Mucosa of descending colon (tissue), 3 donors: ENCODE results near the gene C10orf95. TPM values are rescaled to one million over a fixed set of nuclear protein-coding genes. Genes with fewer than 3 reads are reported as not detected.

Experiments used
- ATAC-seq: fragments of 200-7000 bp; cut with Tn5 transposase; one replicate; pipeline ENCODE4 v1.9.1; 2020; ENCODE audit warnings: mild to moderate bottlenecking, moderate library complexity
- DNase-seq, 3 donors: peaks; one replicate each; pipeline ENCODE4 v3.0.0-alpha.2; 2020
- H3K36me3 ChIP-seq: fragments of 200-600 bp; one replicate; pipeline ENCODE4 v1.8.0; 2021; ENCODE audit warnings: low read depth, mild to moderate bottlenecking
- H3K4me1 ChIP-seq: fragments of 200-600 bp; one replicate; pipeline ENCODE4 v1.8.0; 2021; ENCODE audit warnings: low read depth, mild to moderate bottlenecking
- H3K4me3 ChIP-seq: fragments of 200-600 bp; one replicate; pipeline ENCODE4 v1.8.0; 2021; ENCODE audit warnings: mild to moderate bottlenecking
- H3K9me3 ChIP-seq: fragments of 200-600 bp; one replicate; pipeline ENCODE4 v1.8.0; 2021; ENCODE audit warnings: mild to moderate bottlenecking
- intact Hi-C, 2 donors: fragments of 100-400 bp; cut with DNase I in 1 of 2; cut with micrococcal nuclease in 1 of 2; formaldehyde crosslinking; loops; one replicate each; pipeline versions ENCODE4 v1.11.0 to v1.11.1; 2022; cut with DNase I, micrococcal nuclease
- total RNA-seq, 3 donors: library from RNA; stranded (reverse); fragmentation: NEBNext Ultra II Directional in 2 of 3; extraction: Animal tissue kit (Norgen Biotek cat#: 25700) in 2 of 3; gene quantifications; one replicate each; pipeline versions ENCODE4 v1.2.1 to v1.2.4, GENCODE V29; 2021 to 2023
- TF ChIP-seq, protein P1 (sequence below): fragments of 200-600 bp; IDR thresholded peaks from one replicate; pipeline ENCODE4 v1.8.0; 2022; ENCODE audit warnings: antibody characterized with exemption, mild to moderate bottlenecking
- donor health status: DM: no; HTN: no; CAD: no; lungs with moderate emphysema.
- donor health status: DM: no; HTN: no; CAD: no.
- donor health status: DM: no; HTN: yes; CAD: no.

Gene C10orf95
- total RNA-seq, 3 donors from 2014 or later: 0.41 to 2.3 (median 2.0) TPM

DNA sequence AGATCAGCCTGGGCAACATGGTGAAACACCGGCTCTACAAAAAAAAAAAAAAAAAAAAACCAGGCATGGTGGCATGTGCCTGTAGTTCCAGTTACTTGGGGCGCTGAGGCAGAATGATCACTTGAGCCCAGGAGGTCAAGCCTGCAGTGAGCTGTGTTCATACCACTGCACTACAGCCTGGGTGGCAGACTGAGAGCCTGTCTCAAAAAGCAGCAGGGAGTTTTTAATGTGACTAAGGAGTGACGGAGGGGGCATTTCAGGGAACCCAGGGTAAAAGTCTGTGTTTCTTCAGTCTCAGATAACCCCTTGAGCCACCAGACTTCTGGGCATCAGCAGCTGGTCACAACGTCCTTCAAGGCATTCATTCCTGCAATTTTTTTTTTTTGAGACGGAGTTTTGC lies 2.2 kb upstream of the C10orf95 start:
- H3K4me1 ChIP-seq: peaks cover 8% of the 10 kb centered on the region
- no peaks in the 10 kb centered on the region for H3K36me3 ChIP-seq
- TF ChIP-seq, protein P1, sequence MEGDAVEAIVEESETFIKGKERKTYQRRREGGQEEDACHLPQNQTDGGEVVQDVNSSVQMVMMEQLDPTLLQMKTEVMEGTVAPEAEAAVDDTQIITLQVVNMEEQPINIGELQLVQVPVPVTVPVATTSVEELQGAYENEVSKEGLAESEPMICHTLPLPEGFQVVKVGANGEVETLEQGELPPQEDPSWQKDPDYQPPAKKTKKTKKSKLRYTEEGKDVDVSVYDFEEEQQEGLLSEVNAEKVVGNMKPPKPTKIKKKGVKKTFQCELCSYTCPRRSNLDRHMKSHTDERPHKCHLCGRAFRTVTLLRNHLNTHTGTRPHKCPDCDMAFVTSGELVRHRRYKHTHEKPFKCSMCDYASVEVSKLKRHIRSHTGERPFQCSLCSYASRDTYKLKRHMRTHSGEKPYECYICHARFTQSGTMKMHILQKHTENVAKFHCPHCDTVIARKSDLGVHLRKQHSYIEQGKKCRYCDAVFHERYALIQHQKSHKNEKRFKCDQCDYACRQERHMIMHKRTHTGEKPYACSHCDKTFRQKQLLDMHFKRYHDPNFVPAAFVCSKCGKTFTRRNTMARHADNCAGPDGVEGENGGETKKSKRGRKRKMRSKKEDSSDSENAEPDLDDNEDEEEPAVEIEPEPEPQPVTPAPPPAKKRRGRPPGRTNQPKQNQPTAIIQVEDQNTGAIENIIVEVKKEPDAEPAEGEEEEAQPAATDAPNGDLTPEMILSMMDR: no peak
- no peak for DNase-seq
- intact Hi-C loops: no loop called here
- no peak overlapping the region for H3K4me3 ChIP-seq
- ATAC-seq: no peak
- no peaks in the 10 kb centered on the region for H3K9me3 ChIP-seq

DNA sequence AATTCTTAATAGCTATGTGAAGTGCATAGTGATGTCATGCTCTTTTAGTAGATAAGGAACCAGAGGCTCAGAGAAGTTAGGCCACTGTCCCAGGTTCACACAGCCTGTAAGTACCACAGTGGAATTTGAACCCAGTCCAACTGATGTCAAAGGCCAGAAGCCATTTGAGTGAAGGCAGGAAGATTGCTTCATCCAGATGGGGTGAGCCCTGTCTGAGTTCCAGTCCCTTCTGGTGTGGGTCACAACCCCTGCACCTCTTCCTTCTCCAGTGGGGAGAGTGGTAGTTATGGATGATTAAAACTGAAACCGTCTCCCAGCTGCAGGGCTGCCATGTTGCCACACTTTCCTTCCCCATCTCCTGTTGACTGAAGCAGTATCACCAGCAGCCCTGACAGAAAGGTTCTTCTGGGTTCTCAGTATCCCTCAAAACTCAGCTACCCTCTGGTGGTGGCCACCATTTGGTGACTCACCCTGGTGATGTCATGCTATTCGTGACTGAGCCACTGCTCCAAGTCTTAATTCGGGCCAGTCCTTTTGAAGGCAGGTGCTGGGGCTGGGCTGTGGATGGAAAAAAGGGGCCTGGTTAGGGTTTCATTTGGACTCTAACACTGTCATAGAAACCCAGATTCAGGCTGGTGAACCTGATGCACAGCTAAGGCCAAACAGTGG lies 1.5 kb upstream of the C10orf95 start:
- DNase-seq (peak in 1 of 3 donors; percentile 45), ATAC-seq (no peak)
- Histone ChIP-seq H3K4me3 (no peak overlapping the region), H3K9me3 (no peaks in the 10 kb centered on the region), H3K36me3 (no peaks in the 10 kb centered on the region), H3K4me1 (peaks cover 8% of the 10 kb centered on the region)
- intact Hi-C loops: no loop called here
- TF ChIP-seq, protein P1: no peak

DNA sequence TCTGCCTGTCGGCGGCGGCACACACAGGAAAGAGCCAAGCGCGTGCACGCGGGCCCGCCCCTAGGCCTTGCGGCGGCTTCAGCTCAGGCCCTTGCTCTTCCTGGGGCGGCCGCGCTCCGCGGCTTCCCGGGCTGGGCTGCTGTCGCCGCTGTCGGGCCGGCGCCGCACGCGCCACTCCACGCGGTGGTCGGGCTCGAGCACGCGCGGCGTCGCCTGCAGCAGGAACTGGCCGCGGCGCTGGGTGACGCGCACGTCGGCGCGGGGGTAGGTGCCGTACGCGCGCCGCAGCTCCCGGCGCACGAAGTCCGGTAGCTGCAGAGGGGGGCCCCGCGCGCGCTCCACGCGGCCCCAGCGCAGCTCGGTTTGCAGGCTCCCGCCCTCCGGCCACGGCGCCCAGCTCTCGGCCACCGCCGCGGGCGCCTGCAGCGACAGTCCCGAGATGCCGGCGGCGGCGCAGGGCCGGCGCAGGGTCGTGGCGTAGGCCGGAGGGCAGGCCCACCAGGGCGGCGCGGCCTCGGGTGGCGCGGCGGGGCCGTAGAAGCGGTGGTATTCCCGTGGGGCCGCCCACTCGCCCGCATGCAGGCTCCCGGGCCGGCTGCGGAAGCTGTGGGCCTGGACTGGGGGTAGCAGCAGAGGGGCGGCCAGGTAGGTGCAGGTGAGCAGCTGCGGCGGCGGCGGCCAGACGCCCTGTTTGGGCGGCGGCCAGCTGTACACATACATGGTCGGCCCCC lies 804 bp downstream of the C10orf95 start:
- intact Hi-C loops: no loop called here
- peak; percentile 86 to 96 (median 92) for DNase-seq
- Histone ChIP-seq H3K36me3 (no peaks in the 10 kb centered on the region), H3K4me1 (peaks cover 8% of the 10 kb centered on the region), H3K4me3 (peak overlapping the region; percentile 44), H3K9me3 (no peaks in the 10 kb centered on the region)
- TF ChIP-seq, protein P1: no peak
- ATAC-seq: peak; percentile 91

DNA sequence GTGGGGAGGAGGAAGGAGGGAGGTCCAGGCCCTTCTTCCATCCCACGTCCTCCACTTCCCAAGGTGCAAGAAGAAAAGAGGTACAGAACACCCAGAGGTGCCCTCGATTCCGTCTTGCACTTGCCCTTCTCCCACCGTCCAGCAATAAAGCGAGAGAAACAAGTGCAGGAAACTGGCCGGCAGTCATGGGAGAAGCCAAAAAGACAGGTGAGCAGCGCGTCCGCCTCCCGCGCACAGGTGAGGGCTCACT lies 1.3 kb downstream of the C10orf95 start:
- intact Hi-C loops: no loop called here

DNA sequence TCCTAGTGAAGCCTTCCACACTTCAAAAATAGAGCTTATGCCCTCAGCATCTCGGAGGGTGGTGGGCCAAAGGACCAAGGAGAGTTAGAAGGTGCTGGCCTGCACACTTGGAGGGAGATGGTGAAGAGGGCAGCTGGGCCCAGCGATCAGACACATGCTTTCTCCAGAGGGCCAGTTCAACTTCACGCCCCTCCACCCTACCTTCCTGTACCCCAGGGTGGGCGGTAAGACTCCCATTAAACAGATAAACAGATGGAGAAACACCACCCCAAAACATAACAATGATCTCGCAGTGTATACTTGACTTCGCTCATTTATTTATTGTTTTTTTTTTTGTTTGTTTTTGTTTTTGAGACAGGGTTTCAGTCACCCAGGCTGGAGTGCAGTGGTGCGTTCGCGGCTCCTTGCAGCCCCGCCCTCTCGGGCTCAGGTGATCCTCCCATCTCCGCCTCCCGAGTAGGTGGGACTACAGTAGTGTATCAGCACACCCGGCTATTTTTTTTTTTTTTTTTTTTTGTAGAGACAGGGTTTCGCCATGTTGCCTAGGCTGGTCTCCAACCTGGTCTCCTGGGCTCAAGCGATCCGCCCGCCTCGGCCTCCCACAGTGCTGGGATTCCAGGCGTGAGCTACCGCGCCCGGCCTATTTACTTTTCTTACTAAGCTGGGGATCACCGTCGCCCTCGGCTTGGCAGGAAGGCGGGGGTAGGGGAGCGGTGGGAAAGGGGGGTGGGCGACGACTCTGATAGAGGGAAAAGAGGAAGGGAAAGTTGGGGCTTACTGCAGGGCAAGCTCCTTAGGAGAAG lies 1.8 kb downstream of the C10orf95 start:
- TF ChIP-seq, protein P1: no peak
- peaks cover 8% of the 10 kb centered on the region for H3K4me1 ChIP-seq
- intact Hi-C loops: no loop called here
- DNase-seq (peak; percentile 88 to 93 (median 93)), ATAC-seq (peak; percentile 76)
- H3K9me3 ChIP-seq: no peaks in the 10 kb centered on the region
- H3K4me3 ChIP-seq: peak overlapping the region; percentile 44
- no peaks in the 10 kb centered on the region for H3K36me3 ChIP-seq

More for the DNA sequence above, 1.3 kb downstream of the C10orf95 start:
- peak overlapping the region; percentile 44 for H3K4me3 ChIP-seq
- TF ChIP-seq, protein P1: no peak
- ATAC-seq: peak; percentile 1
- no peak for DNase-seq
- H3K4me1 ChIP-seq: peaks cover 8% of the 10 kb centered on the region
- H3K9me3 ChIP-seq: no peaks in the 10 kb centered on the region
- H3K36me3 ChIP-seq: no peaks in the 10 kb centered on the region
